ENCODE data around the gene RALGAPA2. TPM values are rescaled to one million over a fixed set of nuclear protein-coding genes. Genes with fewer than 3 reads are reported as not detected.

The RALGAPA2 gene
- total RNA-seq, 4 donors from 2014 or later = 20.1 to 27.7 (median 23.0) TPM

DNA sequence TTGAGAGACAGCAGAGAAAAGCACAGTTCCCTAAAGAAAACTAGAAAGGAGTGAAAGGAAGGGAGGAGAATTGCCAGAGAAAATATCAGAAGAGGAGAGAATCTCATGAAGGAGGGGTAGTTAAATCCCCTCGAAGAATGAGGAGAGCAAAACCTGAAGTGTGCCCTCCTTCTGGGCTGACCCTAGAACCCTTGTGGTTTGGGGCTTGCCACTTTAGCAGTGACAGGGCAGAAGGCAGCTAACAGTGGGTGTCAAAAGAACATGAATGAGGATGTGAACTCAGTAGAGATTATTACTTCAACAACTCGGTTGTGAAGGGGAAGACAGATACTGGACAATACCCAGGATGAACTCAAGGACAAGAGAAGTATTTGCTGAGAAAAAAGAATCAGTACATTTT, 73.6 kb downstream of the RALGAPA2 start:
- peaks cover 17 to 64% (median 45%) of the 10 kb centered on the region in 4 donors for H3K36me3 ChIP-seq
- DNase-seq (ENCODE audit: extremely low spot score) = no peak
- H3K27ac ChIP-seq (replicated peaks in 1 of 4) = no peak overlapping the region
- 68% methylated on average over 2 of the region's 2 CpGs for WGBS
- H3K4me3 ChIP-seq = no peak overlapping the region
- no peaks in the 10 kb centered on the region for H3K27me3 ChIP-seq
- TF ChIP-seq EP300 (IDR thresholded peaks at IDR 0.05) = no peak
- TF ChIP-seq POLR2AphosphoS5 (IDR thresholded peaks at IDR 0.05) = no peak
- TF ChIP-seq, protein P1, sequence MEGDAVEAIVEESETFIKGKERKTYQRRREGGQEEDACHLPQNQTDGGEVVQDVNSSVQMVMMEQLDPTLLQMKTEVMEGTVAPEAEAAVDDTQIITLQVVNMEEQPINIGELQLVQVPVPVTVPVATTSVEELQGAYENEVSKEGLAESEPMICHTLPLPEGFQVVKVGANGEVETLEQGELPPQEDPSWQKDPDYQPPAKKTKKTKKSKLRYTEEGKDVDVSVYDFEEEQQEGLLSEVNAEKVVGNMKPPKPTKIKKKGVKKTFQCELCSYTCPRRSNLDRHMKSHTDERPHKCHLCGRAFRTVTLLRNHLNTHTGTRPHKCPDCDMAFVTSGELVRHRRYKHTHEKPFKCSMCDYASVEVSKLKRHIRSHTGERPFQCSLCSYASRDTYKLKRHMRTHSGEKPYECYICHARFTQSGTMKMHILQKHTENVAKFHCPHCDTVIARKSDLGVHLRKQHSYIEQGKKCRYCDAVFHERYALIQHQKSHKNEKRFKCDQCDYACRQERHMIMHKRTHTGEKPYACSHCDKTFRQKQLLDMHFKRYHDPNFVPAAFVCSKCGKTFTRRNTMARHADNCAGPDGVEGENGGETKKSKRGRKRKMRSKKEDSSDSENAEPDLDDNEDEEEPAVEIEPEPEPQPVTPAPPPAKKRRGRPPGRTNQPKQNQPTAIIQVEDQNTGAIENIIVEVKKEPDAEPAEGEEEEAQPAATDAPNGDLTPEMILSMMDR (IDR thresholded peaks at IDR 0.05) = no peak
- no peak for TF ChIP-seq POLR2A (IDR thresholded peaks at IDR 0.05; ENCODE audit: low read depth)
- no peaks in the 10 kb centered on the region for H3K9me3 ChIP-seq
- intact Hi-C loops (cut with DNase I) = no loop called here
- peaks cover 0 to 5% (median 0%) of the 10 kb centered on the region in 4 donors for H3K4me1 ChIP-seq

DNA sequence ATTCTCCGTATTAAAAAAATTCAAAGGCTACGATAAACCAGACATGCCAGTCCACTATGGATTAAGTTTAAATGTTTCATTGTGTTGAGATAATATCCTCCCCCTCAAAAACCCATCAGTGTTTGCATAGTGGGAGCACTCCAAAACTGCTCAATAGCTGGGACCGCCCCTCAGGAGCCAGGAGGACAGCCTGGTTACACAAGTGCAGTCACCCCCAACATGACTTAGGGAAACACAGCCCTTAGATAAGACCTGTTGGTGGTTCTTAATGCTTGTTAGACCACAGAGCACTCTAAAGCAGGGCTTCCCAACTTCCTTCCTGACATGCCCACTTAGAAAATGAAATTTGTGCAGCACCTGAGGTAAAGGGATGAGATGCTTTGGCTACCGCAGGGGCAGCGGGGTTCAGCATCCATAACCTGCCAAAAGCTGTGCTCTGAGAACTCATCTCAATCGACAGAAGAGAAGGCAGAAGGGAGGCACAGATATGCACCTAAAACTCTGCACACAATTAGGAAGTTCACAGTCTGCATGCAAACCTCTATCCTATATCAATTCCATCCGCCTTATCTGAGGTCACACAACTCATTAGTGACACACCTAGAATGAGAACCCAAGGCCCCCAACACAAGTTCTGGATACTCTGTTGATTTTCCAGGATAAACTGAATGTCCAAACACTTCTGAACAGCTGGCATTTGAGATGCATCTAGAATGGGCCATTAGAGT, 74.3 kb downstream of the RALGAPA2 start:
- H3K36me3 ChIP-seq = peaks cover 17 to 71% (median 48%) of the 10 kb centered on the region in 4 donors
- H3K27me3 ChIP-seq = no peaks in the 10 kb centered on the region
- WGBS = 91% methylated on average over 7 of the region's 7 CpGs
- no peaks in the 10 kb centered on the region for H3K4me1 ChIP-seq
- DNase-seq (ENCODE audit: extremely low spot score) = no peak
- no peak overlapping the region for H3K4me3 ChIP-seq
- intact Hi-C loops (cut with DNase I) = no loop called here
- no peaks in the 10 kb centered on the region for H3K9me3 ChIP-seq
- TF ChIP-seq EP300 (IDR thresholded peaks at IDR 0.05) = no peak
- TF ChIP-seq POLR2A (IDR thresholded peaks at IDR 0.05; ENCODE audit: low read depth) = no peak
- no peak for TF ChIP-seq POLR2AphosphoS5 (IDR thresholded peaks at IDR 0.05)
- TF ChIP-seq, protein P1 (IDR thresholded peaks at IDR 0.05) = no peak
- H3K27ac ChIP-seq (replicated peaks in 1 of 4) = no peak overlapping the region

DNA sequence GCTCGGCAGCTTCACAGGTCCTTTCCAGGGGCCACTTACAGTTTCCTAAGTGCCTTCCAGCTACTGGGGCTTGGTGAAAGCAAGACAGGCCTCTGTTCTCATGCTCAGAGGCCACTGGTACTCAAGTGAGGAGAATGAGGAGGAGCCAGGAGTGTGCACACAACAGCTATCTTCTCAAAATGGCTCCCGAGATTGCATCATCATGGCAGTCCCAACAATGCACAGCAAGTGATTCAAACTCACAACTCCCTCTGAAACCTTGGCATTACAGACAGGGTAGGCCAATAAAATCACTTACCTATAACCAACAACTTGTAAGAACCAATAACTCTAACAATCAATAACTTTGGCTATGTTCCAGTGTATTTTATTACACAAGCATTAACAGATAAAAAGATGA, 77.4 kb downstream of the RALGAPA2 start:
- DNase-seq (ENCODE audit: extremely low spot score) = no peak
- Histone ChIP-seq H3K27me3 (no peaks in the 10 kb centered on the region), H3K27ac (replicated peaks in 1 of 4) (no peak overlapping the region), H3K4me3 (no peak overlapping the region), H3K9me3 (no peaks in the 10 kb centered on the region), H3K4me1 (no peaks in the 10 kb centered on the region), H3K36me3 (peaks cover 13 to 74% (median 52%) of the 10 kb centered on the region in 4 donors)
- WGBS = 94% methylated on average over 2 of the region's 2 CpGs
- no peak for TF ChIP-seq POLR2AphosphoS5 (IDR thresholded peaks at IDR 0.05)
- TF ChIP-seq EP300 (IDR thresholded peaks at IDR 0.05) = no peak
- TF ChIP-seq, protein P1 (IDR thresholded peaks at IDR 0.05) = no peak
- intact Hi-C loops (cut with DNase I) = no loop called here

DNA sequence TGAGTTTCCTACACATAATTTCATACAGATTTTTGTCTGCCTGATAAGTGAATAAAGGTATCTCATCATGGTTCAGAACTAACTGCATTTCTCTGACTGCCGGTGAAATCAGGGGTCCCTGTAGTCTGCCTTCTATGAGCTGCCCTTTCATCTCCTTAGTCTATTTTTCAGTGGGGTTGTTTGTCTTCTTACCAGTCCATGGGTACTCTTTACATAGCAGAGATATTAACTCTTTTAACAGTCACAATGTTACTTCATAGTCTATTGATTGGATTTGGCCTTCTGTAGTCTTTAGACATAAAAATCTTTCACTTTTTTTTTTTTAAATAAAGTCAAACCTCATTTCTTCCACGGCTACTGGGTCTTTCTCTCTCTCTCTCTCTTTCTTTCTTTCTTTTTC, 79.8 kb downstream of the RALGAPA2 start:
- Histone ChIP-seq H3K9me3 (no peaks in the 10 kb centered on the region), H3K4me3 (no peak overlapping the region), H3K4me1 (no peaks in the 10 kb centered on the region), H3K27me3 (no peaks in the 10 kb centered on the region), H3K27ac (replicated peaks in 1 of 4) (no peak overlapping the region), H3K36me3 (peaks cover 24 to 74% (median 50%) of the 10 kb centered on the region in 4 donors)
- DNase-seq (ENCODE audit: extremely low spot score) = no peak
- intact Hi-C loops (cut with DNase I) = no loop called here
- TF ChIP-seq POLR2A (IDR thresholded peaks at IDR 0.05; ENCODE audit: low read depth) = no peak
- WGBS = 98% methylated on average over 2 of the region's 2 CpGs

DNA sequence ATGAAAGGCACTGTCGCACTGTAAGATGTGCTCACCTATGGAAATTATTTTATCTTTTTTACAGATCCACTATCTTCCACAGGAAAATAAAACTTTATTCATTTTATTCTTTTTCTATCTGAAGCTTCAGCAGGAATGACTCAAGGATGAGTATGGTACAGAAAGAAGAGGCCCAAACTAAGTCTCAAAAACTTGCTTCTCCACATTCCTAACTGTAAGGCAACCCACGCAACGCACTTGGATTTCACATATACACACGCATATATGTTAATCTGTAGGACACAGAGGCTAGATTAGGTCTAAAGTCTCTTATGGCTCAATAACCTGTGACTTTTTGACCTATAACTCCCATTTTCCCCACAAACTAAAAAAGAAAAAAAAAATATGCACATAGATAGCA, 81.9 kb downstream of the RALGAPA2 start:
- TF ChIP-seq, protein P1 (IDR thresholded peaks at IDR 0.05) = no peak
- Histone ChIP-seq H3K36me3 (peaks cover 34 to 71% (median 56%) of the 10 kb centered on the region in 4 donors), H3K9me3 (no peaks in the 10 kb centered on the region), H3K27me3 (no peaks in the 10 kb centered on the region), H3K4me1 (no peaks in the 10 kb centered on the region), H3K27ac (replicated peaks in 1 of 4) (no peak overlapping the region), H3K4me3 (no peak overlapping the region)
- DNase-seq (ENCODE audit: extremely low spot score) = no peak
- WGBS = 98% methylated on average over 4 of the region's 4 CpGs
- intact Hi-C loops (cut with DNase I) = no loop called here

All from esophagus muscularis mucosa (tissue), 4 donors.